Fibroblast of lung (primary cell): ENCODE results near the gene METRNL. TPM values are rescaled to one million over a fixed set of nuclear protein-coding genes. Genes with fewer than 3 reads are reported as not detected.
A peak's percentile ranks its signal among the peaks of the same experiment; 100 is the strongest.

Experiments
- DNase-seq, 2 donors: peaks; one replicate each; pipeline versions ENCODE4 v3.0.0 to v3.0.0-alpha.2; 2010; ENCODE audit warnings: low read depth in 2 of 2
- H2AFZ ChIP-seq: 2 replicates; pipeline ENCODE4 v1.5.1; 2012; ENCODE audit warnings: low read length, control low read depth, inconsistent platforms
- H3K27ac ChIP-seq: 2 replicates; pipeline ENCODE4 v1.5.1; 2011; ENCODE audit warnings: low read length, control low read depth; ENCODE audit not compliant: insufficient read depth
- H3K27me3 ChIP-seq: 2 replicates; pipeline ENCODE4 v1.5.1; 2011; ENCODE audit warnings: mild to moderate bottlenecking, low read length; ENCODE audit not compliant: control insufficient read depth, insufficient read depth
- H3K36me3 ChIP-seq: 2 replicates; pipeline ENCODE4 v1.5.1; 2011; ENCODE audit warnings: low read length; ENCODE audit not compliant: control insufficient read depth, insufficient read depth
- H3K4me1 ChIP-seq: 2 replicates; pipeline ENCODE4 v1.5.1; 2011; ENCODE audit warnings: low read length; ENCODE audit not compliant: control insufficient read depth, insufficient read depth; ENCODE audit errors: extremely low read depth
- H3K4me2 ChIP-seq: 2 replicates; pipeline ENCODE4 v1.5.1; 2011; ENCODE audit warnings: low read length, control low read depth; ENCODE audit not compliant: insufficient read depth; ENCODE audit errors: extremely low read depth
- H3K4me3 ChIP-seq, 4 experiments: fragments of 200-600 bp in 1 of 4; sonication (generic) in 1 of 4; replicated peaks in 1 of 4; 2 replicates each; pipeline ENCODE4 v1.5.1; 2011 to 2016; ENCODE audit warnings: low read length in 4 of 4, low read depth in 3 of 4, mild to moderate bottlenecking in 3 of 4, control low read depth in 2 of 4, inconsistent platforms in 1 of 4, mixed read lengths in 1 of 4; ENCODE audit not compliant: insufficient read depth in 1 of 4; ENCODE audit errors: control extremely low read depth in 1 of 4
- H3K79me2 ChIP-seq: 2 replicates; pipeline ENCODE4 v1.5.1; 2012; ENCODE audit warnings: mild to moderate bottlenecking, low read length, inconsistent platforms; ENCODE audit not compliant: control insufficient read depth, insufficient read depth
- H3K9ac ChIP-seq: 2 replicates; pipeline ENCODE4 v1.5.1; 2011; ENCODE audit warnings: mild to moderate bottlenecking, low read length, control low read depth; ENCODE audit not compliant: insufficient read depth
- H3K9me3 ChIP-seq: 2 replicates; pipeline ENCODE4 v1.5.1; 2012; ENCODE audit warnings: low read depth, low read length; ENCODE audit not compliant: control insufficient read depth, insufficient read depth
- H4K20me1 ChIP-seq: 2 replicates; pipeline ENCODE4 v1.5.1; 2011; ENCODE audit warnings: low read length; ENCODE audit not compliant: control insufficient read depth, insufficient read depth; ENCODE audit errors: extremely low read depth
- CTCF ChIP-seq, 2 donors: IDR thresholded peaks in 1 of 2; conservative IDR thresholded peaks in 1 of 2; 1 replicate in 1 of 2; 2 replicates in 1 of 2; pipeline ENCODE4 v1.5.1; 2011 to 2012; ENCODE audit warnings: low read length in 2 of 2, control low read depth in 1 of 2, inconsistent platforms in 1 of 2, low read depth in 1 of 2, mild to moderate bottlenecking in 1 of 2
- EZH2 ChIP-seq: IDR thresholded peaks from 2 replicates; pipeline ENCODE4 v1.5.1; 2012; ENCODE audit warnings: low read length, control low read depth, mild to moderate bottlenecking; ENCODE audit errors: missing control alignments
- polyA plus RNA-seq, 2 donors: library from polyadenylated mRNA; depleted of rRNA in 1 of 2; stranded (reverse) in 1 of 2; unstranded in 1 of 2; fragments of >200 nt; gene quantifications; 2 replicates each; pipeline ENCODE4 v1.2.1, GENCODE V29; 2011 to 2012; ENCODE audit warnings: missing spikeins in 1 of 2
- total RNA-seq: library from RNA; depleted of rRNA; stranded (reverse); fragments of >200 nt; gene quantifications from 2 replicates; pipeline ENCODE4 v1.2.1, GENCODE V29; 2014

The METRNL gene
- total and polyA plus RNA-seq, 2 donors (not counting 1 experiment from before 2014, with no cell fraction given): 27.0 to 120 TPM

DNA sequence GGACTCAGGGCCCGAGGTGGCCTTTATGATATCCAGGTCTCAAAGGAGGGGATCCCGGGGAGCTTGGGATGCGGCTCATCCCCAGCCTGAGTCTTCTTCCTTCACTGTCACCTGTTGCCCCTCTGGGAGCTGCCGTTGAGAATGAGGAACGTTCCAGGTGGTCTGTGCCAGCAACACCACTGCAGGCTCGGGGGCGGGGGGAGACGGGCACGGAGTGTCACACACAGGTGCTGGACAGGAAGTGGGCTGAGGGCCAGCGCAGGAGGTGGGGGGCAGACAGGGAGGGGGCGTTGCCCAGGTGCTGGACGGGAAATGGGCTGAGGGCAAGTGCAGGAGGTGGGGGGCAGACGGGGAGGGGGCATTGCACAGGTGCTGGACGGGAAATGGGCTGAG is 28.2 kb downstream of the METRNL start:
- no peak for DNase-seq
- peaks cover 13% of the 10 kb centered on the region for H3K4me1 ChIP-seq
- H3K9me3 ChIP-seq: peaks cover 6% of the 10 kb centered on the region
- H3K27ac ChIP-seq: no peak overlapping the region
- no peaks in the 10 kb centered on the region for H3K79me2 ChIP-seq
- no peak overlapping the region for H3K4me2 ChIP-seq
- H2AFZ ChIP-seq: no peak overlapping the region
- no peaks in the 10 kb centered on the region for H4K20me1 ChIP-seq
- H3K27me3 ChIP-seq: peaks cover 4% of the 10 kb centered on the region
- no peaks in the 10 kb centered on the region for H3K36me3 ChIP-seq
- no peak overlapping the region for H3K9ac ChIP-seq
- H3K4me3 ChIP-seq: no peak overlapping the region
- TF ChIP-seq CTCF (conservative IDR thresholded peaks at IDR 0.05 in 1 of 2, IDR thresholded peaks at IDR 0.05 in 1 of 2; ENCODE audit: low read depth in 1 of 2, low read length in 2 of 2) (no peak), EZH2 (no peak)

DNA sequence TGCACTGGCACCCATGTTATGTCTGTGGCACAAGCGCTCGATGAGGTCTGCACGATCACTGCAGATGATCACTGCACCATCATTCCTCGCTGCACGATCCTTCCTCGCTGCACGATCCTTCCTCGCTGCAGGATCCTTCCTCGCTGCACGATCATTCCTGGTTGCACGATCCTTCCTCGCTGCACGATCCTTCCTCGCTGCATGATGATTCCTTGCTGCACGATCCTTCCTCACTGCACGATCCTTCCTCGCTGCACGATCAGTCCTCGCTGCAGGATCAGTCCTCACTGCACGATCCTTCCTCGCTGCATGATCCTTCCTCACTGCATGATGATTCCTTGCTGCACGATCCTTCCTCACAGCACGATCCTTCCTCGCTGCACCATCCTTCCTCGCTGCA is 29.3 kb downstream of the METRNL start:
- H3K9ac ChIP-seq: no peak overlapping the region
- no peaks in the 10 kb centered on the region for H3K36me3 ChIP-seq
- no peaks in the 10 kb centered on the region for H3K79me2 ChIP-seq
- no peak overlapping the region for H2AFZ ChIP-seq
- H3K9me3 ChIP-seq: peaks cover 6% of the 10 kb centered on the region
- no peak overlapping the region for H3K4me2 ChIP-seq
- TF ChIP-seq EZH2 (no peak), CTCF (conservative IDR thresholded peaks at IDR 0.05 in 1 of 2, IDR thresholded peaks at IDR 0.05 in 1 of 2; ENCODE audit: low read depth in 1 of 2, low read length in 2 of 2) (no peak)
- no peaks in the 10 kb centered on the region for H4K20me1 ChIP-seq
- DNase-seq: no peak
- H3K4me1 ChIP-seq: peaks cover 13% of the 10 kb centered on the region
- H3K4me3 ChIP-seq: no peak overlapping the region
- no peak overlapping the region for H3K27ac ChIP-seq
- H3K27me3 ChIP-seq: peaks cover 4% of the 10 kb centered on the region

- TF ChIP-seq EZH2 (no peak), CTCF (conservative IDR thresholded peaks at IDR 0.05 in 1 of 2, IDR thresholded peaks at IDR 0.05 in 1 of 2; ENCODE audit: low read depth in 1 of 2, low read length in 2 of 2) (no peak)
- Histone ChIP-seq H3K9ac (no peak overlapping the region), H3K4me1 (peaks cover 13% of the 10 kb centered on the region), H2AFZ (no peak overlapping the region), H3K27ac (peak overlapping the region; percentile 84), H3K27me3 (peaks cover 4% of the 10 kb centered on the region), H3K4me2 (no peak overlapping the region), H3K79me2 (no peaks in the 10 kb centered on the region), H4K20me1 (no peaks in the 10 kb centered on the region), H3K4me3 (no peak overlapping the region), H3K36me3 (no peaks in the 10 kb centered on the region), H3K9me3 (peaks cover 6% of the 10 kb centered on the region)
- no peak for DNase-seq
These were observed 30.0 kb downstream of the METRNL start for GRCh38 chr17:83109386-83109785.
